Transverse colon (tissue), 4 donors: Measurements from ENCODE around the gene ENAH.

ENCODE experiments used
- EP300 ChIP-seq: sonication (generic); formaldehyde crosslinking; IDR thresholded peaks from one replicate; pipeline ENCODE4 v1.6.1; 2017; ENCODE audit warnings: antibody characterized with exemption, low read depth
- POLR2A ChIP-seq: fragments of 450-650 bp; IDR thresholded peaks from one replicate; pipeline ENCODE4 v1.6.1; 2016; ENCODE audit warnings: antibody characterized with exemption, mild to moderate bottlenecking, moderate library complexity
- POLR2AphosphoS5 ChIP-seq, 3 donors: sonication (generic); formaldehyde crosslinking; IDR thresholded peaks; one replicate each; pipeline ENCODE4 v1.6.1; 2016; ENCODE audit warnings: antibody characterized with exemption in 3 of 3
- TF ChIP-seq, protein P1 (sequence below), 5 experiments: fragments of 200-600 bp in 3 of 5; fragments of 450-650 bp in 2 of 5; sonication (generic) in 3 of 5; IDR thresholded peaks; 1 replicate in 2 of 5; 2 replicates in 3 of 5; pipeline ENCODE4 v1.5.1; 2016 to 2017; ENCODE audit warnings: antibody characterized with exemption in 5 of 5, inconsistent platforms in 3 of 5, mild to moderate bottlenecking in 2 of 5, moderate library complexity in 1 of 5

DNA sequence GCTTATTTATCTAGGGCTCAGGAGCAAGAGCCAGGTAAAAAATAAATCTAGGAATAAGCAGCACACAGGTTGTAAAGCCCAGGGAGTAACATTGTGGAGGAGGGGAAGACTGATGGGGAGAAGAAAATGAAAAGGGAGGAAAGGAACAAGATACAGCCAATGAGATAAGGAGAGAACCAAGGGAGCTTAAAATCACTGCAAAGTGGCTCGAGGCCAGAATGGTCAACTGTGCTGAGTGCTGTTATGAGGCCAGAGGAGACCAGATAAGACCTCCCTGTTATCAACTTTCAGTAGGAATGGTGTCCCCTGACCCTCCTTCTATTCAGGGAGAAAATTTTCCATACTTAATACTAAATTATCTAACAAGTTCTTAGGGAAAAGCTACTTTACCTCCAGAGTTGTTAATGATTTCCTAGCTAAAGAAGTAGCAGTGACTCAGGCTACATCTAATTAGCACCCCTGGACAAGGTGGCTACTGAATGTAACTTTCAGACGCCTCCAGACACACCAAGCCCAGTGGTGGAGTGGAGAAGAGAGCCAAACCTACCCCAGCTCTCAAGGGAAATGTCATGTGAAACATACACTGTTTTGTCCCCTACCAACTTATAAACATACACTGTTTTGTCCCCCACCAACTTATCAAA is 25.5 kb downstream of the ENAH start:
- no peak for TF ChIP-seq POLR2A
- TF ChIP-seq, protein P1, sequence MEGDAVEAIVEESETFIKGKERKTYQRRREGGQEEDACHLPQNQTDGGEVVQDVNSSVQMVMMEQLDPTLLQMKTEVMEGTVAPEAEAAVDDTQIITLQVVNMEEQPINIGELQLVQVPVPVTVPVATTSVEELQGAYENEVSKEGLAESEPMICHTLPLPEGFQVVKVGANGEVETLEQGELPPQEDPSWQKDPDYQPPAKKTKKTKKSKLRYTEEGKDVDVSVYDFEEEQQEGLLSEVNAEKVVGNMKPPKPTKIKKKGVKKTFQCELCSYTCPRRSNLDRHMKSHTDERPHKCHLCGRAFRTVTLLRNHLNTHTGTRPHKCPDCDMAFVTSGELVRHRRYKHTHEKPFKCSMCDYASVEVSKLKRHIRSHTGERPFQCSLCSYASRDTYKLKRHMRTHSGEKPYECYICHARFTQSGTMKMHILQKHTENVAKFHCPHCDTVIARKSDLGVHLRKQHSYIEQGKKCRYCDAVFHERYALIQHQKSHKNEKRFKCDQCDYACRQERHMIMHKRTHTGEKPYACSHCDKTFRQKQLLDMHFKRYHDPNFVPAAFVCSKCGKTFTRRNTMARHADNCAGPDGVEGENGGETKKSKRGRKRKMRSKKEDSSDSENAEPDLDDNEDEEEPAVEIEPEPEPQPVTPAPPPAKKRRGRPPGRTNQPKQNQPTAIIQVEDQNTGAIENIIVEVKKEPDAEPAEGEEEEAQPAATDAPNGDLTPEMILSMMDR (IDR thresholded peaks at IDR 0.05), result no peak
- TF ChIP-seq POLR2AphosphoS5 (IDR thresholded peaks at IDR 0.05), result no peak
- TF ChIP-seq EP300, result no peak
